NCI-H2196 (cell line): ENCODE data around the gene TMEM106C.

Experiments
- DNase-seq: peaks from one replicate; lab custom pipeline; 2025; ENCODE audit not compliant: unreplicated experiment; lab: John Stamatoyannopoulos, UW

The TMEM106C gene

GRCh38 chr12:48015129-48015528, 51.7 kb downstream of the TMEM106C start:
- no peak for DNase-seq

- DNase-seq = no peak
Measured at GRCh38 chr12:48015954-48016353, 52.6 kb downstream of the TMEM106C start.

GRCh38 chr12:48016373-48017020, 53.1 kb downstream of the TMEM106C start:
- no peak for DNase-seq

GRCh38 chr12:48017496-48017895, 54.1 kb downstream of the TMEM106C start:
- no peak for DNase-seq

GRCh38 chr12:48017921-48018617, 54.7 kb downstream of the TMEM106C start:
- DNase-seq = no peak
